Neural progenitor cell (in vitro differentiated cells): ENCODE data around the gene HEXD.

Experiments
- EZH2 ChIP-seq: fragments of 200-600 bp; sonication (generic); IDR thresholded peaks from 2 replicates; pipeline ENCODE4 v1.6.1; 2017; ENCODE audit warnings: antibody characterized with exemption, mild to moderate bottlenecking, moderate library complexity
- TF ChIP-seq, protein P1 (sequence below): fragments of 200-600 bp; sonication (generic); IDR thresholded peaks from 2 replicates; pipeline ENCODE4 v1.5.1; 2017; ENCODE audit warnings: antibody characterized with exemption, mild to moderate bottlenecking

DNA sequence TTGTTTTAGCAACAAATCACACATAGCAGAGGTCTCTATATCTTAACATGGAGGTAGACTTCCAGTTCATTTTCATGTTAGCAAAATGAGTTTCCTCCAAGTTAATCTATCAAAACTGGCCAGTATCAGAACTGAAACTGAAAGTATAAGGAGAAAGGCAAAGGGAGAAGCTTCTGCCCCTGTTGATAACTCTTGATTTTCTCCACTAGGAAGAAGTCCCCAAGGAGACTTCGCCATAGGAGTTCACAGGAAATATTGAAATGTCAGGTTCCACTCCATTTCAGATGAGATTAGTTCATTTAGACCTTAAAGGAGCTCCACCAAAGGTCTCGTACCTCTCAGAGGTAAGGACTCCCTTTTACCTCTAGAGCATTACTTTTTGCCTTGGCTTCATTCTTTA, 1.4 kb downstream of the HEXD start:
- TF ChIP-seq, protein P1, sequence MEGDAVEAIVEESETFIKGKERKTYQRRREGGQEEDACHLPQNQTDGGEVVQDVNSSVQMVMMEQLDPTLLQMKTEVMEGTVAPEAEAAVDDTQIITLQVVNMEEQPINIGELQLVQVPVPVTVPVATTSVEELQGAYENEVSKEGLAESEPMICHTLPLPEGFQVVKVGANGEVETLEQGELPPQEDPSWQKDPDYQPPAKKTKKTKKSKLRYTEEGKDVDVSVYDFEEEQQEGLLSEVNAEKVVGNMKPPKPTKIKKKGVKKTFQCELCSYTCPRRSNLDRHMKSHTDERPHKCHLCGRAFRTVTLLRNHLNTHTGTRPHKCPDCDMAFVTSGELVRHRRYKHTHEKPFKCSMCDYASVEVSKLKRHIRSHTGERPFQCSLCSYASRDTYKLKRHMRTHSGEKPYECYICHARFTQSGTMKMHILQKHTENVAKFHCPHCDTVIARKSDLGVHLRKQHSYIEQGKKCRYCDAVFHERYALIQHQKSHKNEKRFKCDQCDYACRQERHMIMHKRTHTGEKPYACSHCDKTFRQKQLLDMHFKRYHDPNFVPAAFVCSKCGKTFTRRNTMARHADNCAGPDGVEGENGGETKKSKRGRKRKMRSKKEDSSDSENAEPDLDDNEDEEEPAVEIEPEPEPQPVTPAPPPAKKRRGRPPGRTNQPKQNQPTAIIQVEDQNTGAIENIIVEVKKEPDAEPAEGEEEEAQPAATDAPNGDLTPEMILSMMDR = no peak
- TF ChIP-seq EZH2 = no peak
